ENCODE data around the gene PCDHGA4. TPM values are rescaled to one million over a fixed set of nuclear protein-coding genes. Genes with fewer than 3 reads are reported as not detected.
"Not testable (repeated sequence)": the region's sequence is repeated elsewhere in the genome, so short reads cannot be mapped to it uniquely, and the experiment has no call there.

The PCDHGA4 gene
- polyA plus RNA-seq (ENCODE audit: insufficient read length in 3 of 3) = 1 to 10 TPM; 2.2 to 3.2 (median 2.2) TPM

DNA sequence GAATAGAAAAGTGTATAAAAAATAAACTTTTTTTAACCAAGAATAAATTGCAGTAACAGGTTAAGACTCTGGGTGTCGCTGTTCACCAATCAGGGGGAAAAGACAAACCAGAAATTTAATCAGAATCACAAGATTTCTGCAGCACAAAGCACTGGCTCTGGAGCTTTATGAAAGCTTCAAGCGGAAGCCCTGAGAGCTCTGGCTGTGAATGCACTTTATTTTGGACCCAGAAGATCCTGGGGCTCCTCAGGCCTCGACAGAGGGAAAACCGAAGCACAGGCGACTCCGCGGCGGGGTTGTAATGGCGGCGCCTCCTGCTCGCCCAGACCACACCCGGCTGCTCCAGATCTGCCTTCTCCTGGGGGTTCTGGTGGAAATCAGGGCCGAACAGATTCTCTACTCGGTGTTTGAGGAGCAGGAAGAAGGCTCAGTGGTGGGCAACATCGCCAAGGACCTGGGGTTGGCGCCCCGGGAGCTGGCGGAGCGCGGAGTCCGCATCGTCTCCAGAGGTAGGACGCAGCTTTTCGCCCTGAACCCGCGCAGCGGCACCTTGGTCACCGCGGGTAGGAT is at the start of gene PCDHGA4:
TSS of gene PCDHGA4 (plus strand) at position 122 of the 570 bp plus-strand sequence. CDS start at position 209, 87 bp downstream.
- no peak for DNase-seq (ENCODE audit: low read depth in 3 of 3, low spot score in 2 of 3)

DNA sequence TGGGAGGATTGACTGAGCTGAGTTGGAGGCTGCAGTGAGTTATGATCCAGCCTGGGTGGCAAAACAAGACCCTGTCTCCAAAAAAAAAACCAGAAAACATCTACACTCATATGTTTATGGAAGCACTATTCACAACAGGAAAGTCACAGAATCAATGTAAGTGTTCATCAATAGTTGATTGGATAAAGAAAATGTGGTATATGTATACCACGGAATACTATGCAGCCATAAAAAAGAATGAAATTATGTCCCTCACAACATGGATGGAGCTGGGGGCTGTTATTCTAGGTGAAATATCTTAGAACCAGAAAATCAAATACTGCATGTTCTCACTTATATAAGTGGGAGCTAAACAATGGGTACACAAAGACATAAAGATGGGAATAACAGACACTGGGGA is 48.2 kb upstream of the PCDHGA4 start:
- DNase-seq (ENCODE audit: low read depth in 3 of 3, low spot score in 2 of 3) = no peak

GRCh38 chr5:141313711-141314110 is 41.1 kb upstream of the PCDHGA4 start:
- no peak for DNase-seq (ENCODE audit: low read depth in 3 of 3, low spot score in 2 of 3)

DNA sequence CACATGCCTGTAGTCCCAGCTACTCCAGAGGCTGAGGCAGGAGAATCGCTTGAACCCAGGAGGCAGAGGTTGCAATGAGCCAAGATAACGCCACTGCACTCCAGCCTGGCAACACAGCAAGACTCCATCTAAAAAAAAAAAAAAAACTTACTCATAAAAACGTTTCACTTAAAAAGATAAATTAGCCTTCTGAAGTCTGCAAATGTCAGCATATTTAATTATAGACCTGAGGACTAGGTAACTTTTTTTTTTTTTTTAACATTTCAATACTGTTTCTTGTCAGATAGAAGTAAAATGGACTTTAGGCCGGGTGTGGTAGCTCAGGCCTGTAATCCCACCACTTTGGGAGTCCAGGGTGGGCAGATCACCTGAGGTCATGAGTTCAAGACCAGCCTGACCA is 37.9 kb upstream of the PCDHGA4 start:
- not testable (repeated sequence) for DNase-seq (ENCODE audit: low read depth in 3 of 3, low spot score in 2 of 3)

- DNase-seq (ENCODE audit: low read depth in 3 of 3, low spot score in 2 of 3) = no peak
Observed at GRCh38 chr5:141319202-141319601, 35.6 kb upstream of the PCDHGA4 start.

- DNase-seq (ENCODE audit: low read depth in 3 of 3, low spot score in 2 of 3) = no peak
Observed at GRCh38 chr5:141319699-141320098, 35.1 kb upstream of the PCDHGA4 start.

DNA sequence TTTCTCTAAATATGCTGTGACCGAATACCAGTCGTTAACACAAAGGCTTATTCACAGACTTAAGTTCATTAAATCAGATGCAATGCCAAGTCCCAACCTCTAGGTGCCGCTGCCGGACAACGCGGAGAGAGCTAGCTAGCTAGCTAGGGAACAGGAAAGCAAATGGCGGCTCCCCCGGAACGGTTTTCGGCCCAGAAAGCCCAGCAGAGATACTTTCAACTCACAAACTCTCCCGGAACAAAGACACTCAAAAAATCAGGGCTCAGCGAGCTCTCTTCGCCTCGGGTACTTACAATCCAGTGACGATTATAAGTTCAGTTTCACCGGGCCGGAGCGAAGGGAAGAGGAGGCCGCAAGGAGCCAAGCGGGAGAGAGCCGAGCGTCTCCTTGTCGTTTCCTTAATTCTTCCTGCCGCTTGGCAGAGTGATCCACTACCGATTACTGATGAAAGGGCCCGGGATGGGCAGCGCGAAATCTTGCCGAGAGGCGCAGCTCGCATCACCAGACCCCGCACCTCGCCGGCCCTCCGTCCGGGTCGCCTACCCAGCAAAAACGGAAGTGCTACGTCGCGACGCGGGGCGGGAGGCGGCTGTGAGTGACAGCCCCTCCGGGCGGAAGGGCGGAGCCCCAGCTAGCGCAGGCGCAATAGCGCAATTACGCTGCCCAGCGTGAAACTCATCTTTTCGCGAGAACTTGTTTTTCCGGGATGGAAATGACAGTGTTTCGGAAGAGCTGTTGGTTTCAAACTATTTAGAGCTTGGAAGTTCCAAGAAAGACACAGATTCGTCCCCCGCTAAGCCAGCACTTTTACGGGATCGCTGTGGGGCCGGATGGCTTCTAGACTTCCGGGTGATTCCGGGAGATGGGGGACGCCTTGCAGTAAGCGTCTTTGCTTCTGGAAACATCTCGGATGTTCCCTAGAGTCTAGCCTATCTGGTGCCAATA is 34.3 kb upstream of the PCDHGA4 start, which contains the start of gene TAF7:
TSS of gene TAF7 (minus strand) at position 560 of the 945 bp plus-strand sequence. CDS start 740 bp downstream, outside the sequence.
- peak; percentile 88 to 90 (median 90) for DNase-seq (ENCODE audit: low read depth in 3 of 3, low spot score in 2 of 3)

DNA sequence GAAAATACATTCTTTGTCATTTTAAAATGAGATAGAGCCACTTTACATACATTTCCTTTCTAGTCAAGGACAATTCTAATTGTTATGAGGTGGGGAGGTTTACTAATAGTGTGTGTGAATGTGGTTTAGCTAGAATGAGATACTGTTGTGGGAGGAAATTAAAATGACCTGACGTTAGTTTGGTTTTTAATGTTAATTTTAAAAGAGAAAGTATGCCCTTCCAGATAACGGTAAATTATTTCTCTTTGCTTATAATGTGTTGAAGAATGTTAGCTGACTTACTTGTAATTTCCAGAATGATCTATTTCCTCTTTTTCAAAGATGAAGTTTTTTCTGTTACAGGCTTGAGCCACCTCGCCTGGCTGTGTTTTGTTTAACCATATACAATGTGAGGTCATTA is 32.6 kb upstream of the PCDHGA4 start:
- DNase-seq (ENCODE audit: low read depth in 3 of 3, low spot score in 2 of 3) = no peak

- DNase-seq (ENCODE audit: low read depth in 3 of 3, low spot score in 2 of 3) = no peak
Observed at GRCh38 chr5:141326088-141326854, 28.6 kb upstream of the PCDHGA4 start.

DNA sequence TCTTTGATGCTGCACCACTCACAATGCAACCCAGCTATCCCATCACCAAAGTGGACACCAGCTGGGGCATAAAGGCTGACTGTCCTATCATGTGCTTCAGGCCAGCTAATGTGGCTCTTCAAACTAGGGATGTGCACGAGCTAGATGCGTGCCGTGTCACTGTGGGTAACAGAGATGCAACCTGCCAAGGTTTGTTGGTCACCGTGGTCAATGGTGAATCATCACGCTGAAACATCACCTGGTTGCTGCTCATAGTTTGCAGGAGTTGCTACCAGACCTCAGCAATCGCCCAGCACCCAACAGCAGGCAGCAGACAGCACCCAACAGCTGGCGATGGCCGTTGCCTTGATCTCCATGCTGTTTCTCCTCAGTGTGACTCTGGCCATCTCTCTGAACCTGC is 26.6 kb upstream of the PCDHGA4 start:
- no peak for DNase-seq (ENCODE audit: low read depth in 3 of 3, low spot score in 2 of 3)

- DNase-seq (ENCODE audit: low read depth in 3 of 3, low spot score in 2 of 3) = no peak
Observed at GRCh38 chr5:141330299-141331080, 24.3 kb upstream of the PCDHGA4 start, which contains the start of gene PCDHGA1. Gene PCDHGA1 (plus strand): TSS chr5:141330514.

GRCh38 chr5:141332571-141332970 is 22.2 kb upstream of the PCDHGA4 start:
- DNase-seq (ENCODE audit: low read depth in 3 of 3, low spot score in 2 of 3) = not testable (repeated sequence)

DNA sequence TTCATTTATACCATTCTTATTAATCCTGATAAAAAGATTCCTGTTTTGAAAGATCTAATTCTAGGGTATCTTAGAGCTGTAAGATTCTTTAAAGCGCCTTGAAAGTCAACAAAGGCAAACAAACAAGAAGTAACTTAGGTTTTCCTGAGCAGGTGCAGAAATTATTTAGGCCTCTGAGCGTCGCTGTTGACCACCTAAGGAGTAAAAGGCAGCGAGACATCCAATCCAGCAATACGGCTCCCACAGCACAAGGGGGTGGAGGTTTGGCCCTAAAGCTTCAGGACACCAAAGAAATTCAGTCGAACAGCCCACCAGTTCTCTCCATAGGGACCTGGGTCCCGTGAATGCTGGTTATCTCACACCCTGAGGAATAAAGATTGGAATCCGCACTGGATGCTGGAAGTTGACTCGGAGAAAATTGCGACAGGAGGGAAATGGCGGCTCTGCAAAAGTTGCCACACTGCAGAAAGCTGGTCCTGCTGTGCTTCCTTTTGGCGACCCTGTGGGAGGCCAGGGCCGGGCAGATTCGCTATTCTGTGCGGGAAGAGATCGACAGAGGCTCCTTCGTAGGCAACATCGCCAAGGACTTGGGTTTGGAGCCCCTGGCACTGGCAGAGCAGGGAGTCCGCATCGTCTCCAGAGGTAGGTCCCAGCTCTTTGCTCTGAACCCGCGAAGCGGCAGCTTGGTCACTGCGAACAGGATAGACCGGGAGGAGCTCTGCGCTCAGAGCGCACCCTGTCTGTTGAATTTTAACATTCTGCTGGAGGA is 16.1 kb upstream of the PCDHGA4 start, which contains the start of gene PCDHGA2:
TSS of gene PCDHGA2 (plus strand) at position 223 of the 769 bp plus-strand sequence.
- DNase-seq (ENCODE audit: low read depth in 3 of 3, low spot score in 2 of 3) = peak in 2 of 3 donors; percentile 25 to 43

- DNase-seq (ENCODE audit: low read depth in 3 of 3, low spot score in 2 of 3) = not testable (repeated sequence)
Observed at GRCh38 chr5:141340781-141341354, 14.0 kb upstream of the PCDHGA4 start.

DNA sequence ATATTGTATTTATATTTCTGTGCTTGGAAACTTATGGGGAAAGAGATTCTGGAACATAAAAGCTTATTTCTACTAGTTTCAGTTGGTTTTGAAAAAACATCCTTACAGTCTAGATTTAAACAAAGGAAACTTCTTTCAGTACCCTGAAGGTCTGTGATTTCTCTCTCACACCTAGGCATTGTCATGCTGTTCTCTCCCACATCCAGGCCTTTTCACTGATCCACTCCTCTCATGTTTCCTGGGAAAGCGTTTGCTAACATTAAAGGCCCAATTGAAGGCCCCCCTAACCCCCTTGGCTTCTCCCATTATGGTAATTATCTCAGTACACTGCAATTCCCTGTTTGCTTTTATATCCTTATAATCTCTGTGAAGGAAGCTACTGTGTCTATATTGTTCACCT is 12.0 kb upstream of the PCDHGA4 start:
- DNase-seq (ENCODE audit: low read depth in 3 of 3, low spot score in 2 of 3) = no peak

DNA sequence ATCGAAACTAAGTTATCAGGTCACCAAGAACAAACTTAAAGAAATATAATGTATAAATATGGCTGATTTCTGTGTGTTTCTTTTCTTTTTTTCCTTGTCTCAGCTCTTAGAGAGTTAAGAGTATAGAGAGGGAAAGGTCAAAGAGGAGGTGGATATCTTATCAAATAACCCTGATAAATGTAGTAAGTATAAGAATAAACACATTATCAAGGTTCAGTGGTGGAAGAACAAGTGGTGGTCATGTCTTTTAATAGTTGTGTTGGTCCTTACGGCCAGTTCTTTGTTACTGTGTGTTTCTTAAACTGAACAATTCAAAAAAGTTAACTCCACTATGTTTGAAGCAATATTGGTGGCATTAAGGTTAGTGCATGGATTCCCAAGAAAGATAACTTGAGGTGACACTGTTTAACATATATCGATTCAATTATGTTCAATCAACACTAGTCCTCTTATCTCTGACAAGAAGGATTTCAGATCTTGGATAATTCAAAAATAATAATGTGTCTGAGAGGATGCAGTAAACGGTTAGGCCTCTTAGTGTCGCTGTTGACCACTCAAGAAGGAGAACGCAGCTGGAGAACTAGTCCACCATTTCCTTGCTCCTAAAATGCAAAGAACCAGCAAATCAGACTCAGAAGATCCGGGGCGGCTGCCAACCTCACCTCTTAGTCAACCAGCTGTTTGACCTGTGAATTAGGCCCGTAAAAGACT is 11.4 kb upstream of the PCDHGA4 start, which contains the start of gene PCDHGA3:
TSS of gene PCDHGA3 (plus strand) at position 588 of the 711 bp plus-strand sequence. CDS start 205 bp downstream, outside the sequence.
- DNase-seq (ENCODE audit: low read depth in 3 of 3, low spot score in 2 of 3) = no peak

DNA sequence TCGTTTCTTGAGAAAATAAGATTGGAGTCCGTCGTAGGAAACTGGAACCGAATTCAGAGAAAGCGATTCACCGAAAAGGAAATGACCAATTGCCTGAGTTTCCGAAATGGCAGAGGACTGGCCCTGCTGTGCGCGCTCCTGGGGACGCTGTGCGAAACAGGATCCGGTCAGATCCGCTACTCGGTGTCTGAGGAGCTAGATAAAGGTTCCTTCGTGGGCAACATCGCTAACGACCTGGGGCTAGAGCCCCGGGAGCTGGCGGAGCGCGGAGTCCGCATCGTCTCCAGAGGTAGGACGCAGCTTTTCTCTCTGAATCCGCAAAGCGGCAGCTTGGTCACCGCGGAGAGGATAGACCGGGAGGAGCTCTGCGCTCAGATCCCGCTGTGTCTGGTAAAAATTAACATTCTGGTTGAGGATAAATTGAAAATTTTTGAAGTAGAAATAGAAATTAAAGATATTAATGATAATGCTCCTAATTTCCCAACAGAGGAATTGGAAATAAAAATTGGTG is 10.8 kb upstream of the PCDHGA4 start:
- DNase-seq (ENCODE audit: low read depth in 3 of 3, low spot score in 2 of 3) = no peak

GRCh38 chr5:141345327-141345726 is 9.5 kb upstream of the PCDHGA4 start:
- DNase-seq (ENCODE audit: low read depth in 3 of 3, low spot score in 2 of 3) = no peak

Measured in right renal cortex interstitium (tissue), 3 donors.